HepG2 (cell line): ENCODE results near the gene CLIC4. TPM values are rescaled to one million over a fixed set of nuclear protein-coding genes. Genes with fewer than 3 reads are reported as not detected.

Experiments
- ASH2L ChIP-seq: fragments of 300-600, 200-600 bp; sonication (generic); IDR thresholded peaks from 2 replicates; pipeline ENCODE4 v1.7.0; 2017; ENCODE audit warnings: low read depth, mild to moderate bottlenecking, moderate library complexity, mixed read lengths, low read length; ENCODE audit not compliant: insufficient read length
- EHMT2 ChIP-seq: fragments of 200-600 bp; sonication (generic); IDR thresholded peaks from 2 replicates; pipeline ENCODE4 v1.7.0; 2017; ENCODE audit warnings: antibody characterized with exemption, low read depth, low read length, borderline replicate concordance
- GATAD1 ChIP-seq: IDR thresholded peaks from 2 replicates; pipeline ENCODE4 v1.6.1; 2016; ENCODE audit warnings: missing genetic modification reagents, missing compliant biosample characterization
- HHEX ChIP-seq: IDR thresholded peaks from 2 replicates; pipeline ENCODE4 v1.6.1; 2016; ENCODE audit warnings: control low read depth
- KMT2A ChIP-seq: sonication (generic); formaldehyde crosslinking; IDR thresholded peaks from 2 replicates; pipeline ENCODE4 v1.4.0; 2020; ENCODE audit warnings: missing genetic modification reagents
- MAFF ChIP-seq: IDR thresholded peaks from 2 replicates; pipeline ENCODE4 v1.6.1; 2011; ENCODE audit warnings: low read depth, low read length, improper control_type of control experiment
- SNRNP70 ChIP-seq: fragments of 200-400 bp; formaldehyde crosslinking; IDR thresholded peaks from 2 replicates; pipeline ENCODE4 v1.6.1; 2017; ENCODE audit warnings: mild to moderate bottlenecking, low read depth, low read length, moderate library complexity
- SRSF1 ChIP-seq: fragments of 200-400 bp; formaldehyde crosslinking; optimal IDR thresholded peaks from 2 replicates; pipeline ENCODE3; 2017; ENCODE audit warnings: mild to moderate bottlenecking, low read depth, low read length, moderate library complexity
- ZBTB7A ChIP-seq: sonication (generic); formaldehyde crosslinking; IDR thresholded peaks from 2 replicates; pipeline ENCODE4 v1.8.0; 2022; ENCODE audit warnings: mild to moderate bottlenecking, missing genetic modification reagents
- ZBTB8A ChIP-seq: sonication (generic); formaldehyde crosslinking; IDR thresholded peaks from 2 replicates; pipeline ENCODE4 v1.4.0; 2020; ENCODE audit warnings: mild to moderate bottlenecking, low read depth, missing genetic modification reagents, borderline replicate concordance
- ZKSCAN1 ChIP-seq: fragments of 150-350 bp; IDR thresholded peaks from 2 replicates; pipeline ENCODE4 v1.6.1; 2014; ENCODE audit warnings: low read length
- ZNF367 ChIP-seq: sonication (generic); formaldehyde crosslinking; IDR thresholded peaks from 2 replicates; pipeline ENCODE4 v1.4.0; 2020; ENCODE audit warnings: missing genetic modification reagents, borderline replicate concordance
- ZNF432 ChIP-seq: sonication (generic); formaldehyde crosslinking; IDR thresholded peaks from 2 replicates; pipeline ENCODE4 v1.5.0; 2020; ENCODE audit warnings: missing genetic modification reagents, mild to moderate bottlenecking, borderline replicate concordance
- ZNF441 ChIP-seq: sonication (generic); formaldehyde crosslinking; IDR thresholded peaks from 2 replicates; pipeline ENCODE4 v1.7.0; 2021; ENCODE audit warnings: missing genetic modification reagents, borderline replicate concordance
- ZNF644 ChIP-seq: IDR thresholded peaks from 2 replicates; pipeline ENCODE4 v1.6.1; 2016; ENCODE audit warnings: low read depth
- polyA plus RNA-seq, 8 experiments: library from polyadenylated mRNA; depleted of rRNA in 3 of 8; stranded (reverse) in 7 of 8; unstranded in 1 of 8; fragments of >200 nt; fragmentation: Illumina TruSeq in 4 of 8; extraction: Trizol in 4 of 8; gene quantifications; 2 replicates each; pipeline versions ENCODE4 v1.2.1 to v1.2.3, GENCODE V29; 2011 to 2016; ENCODE audit warnings: low read depth in 4 of 8, missing spikeins in 1 of 8, mixed read lengths in 1 of 8; ENCODE audit not compliant: insufficient read depth in 1 of 8
- total RNA-seq, 5 experiments: library from RNA; depleted of rRNA; stranded (reverse); fragments of >200 nt; fragmentation: Illumina TruSeq; extraction: Trizol; gene quantifications; 2 replicates each; pipeline ENCODE4 v1.2.3, GENCODE V29; 2016; ENCODE audit warnings: low read depth in 1 of 5
- TF ChIP-seq, protein P1 (sequence below): sonication (generic); formaldehyde crosslinking; IDR thresholded peaks from 2 replicates; pipeline ENCODE4 v1.5.0; 2020; ENCODE audit warnings: mild to moderate bottlenecking, missing genetic modification reagents
- TF ChIP-seq, protein P2 (sequence below): sonication (generic); formaldehyde crosslinking; IDR thresholded peaks from 2 replicates; pipeline ENCODE4 v1.4.0; 2020; ENCODE audit warnings: missing genetic modification reagents, borderline replicate concordance
- TF ChIP-seq, protein P3 (sequence below): sonication (generic); formaldehyde crosslinking; IDR thresholded peaks from 2 replicates; pipeline ENCODE4 v1.8.0; 2022; ENCODE audit warnings: mild to moderate bottlenecking, missing genetic modification reagents, moderate library complexity
- TF ChIP-seq, protein P4 (sequence below): IDR thresholded peaks from 2 replicates; pipeline ENCODE4 v1.6.1; 2016
- TF ChIP-seq, protein P5 (sequence below): sonication (generic); formaldehyde crosslinking; conservative IDR thresholded peaks from 2 replicates; pipeline ENCODE4 v1.4.0; 2020; ENCODE audit warnings: missing genetic modification reagents

Gene CLIC4
- total and polyA plus RNA-seq, 2 of the 13 experiments (the other 11 are each of a cell fraction or from before 2014, with no cell fraction given): 23.3 to 77.4 TPM

DNA sequence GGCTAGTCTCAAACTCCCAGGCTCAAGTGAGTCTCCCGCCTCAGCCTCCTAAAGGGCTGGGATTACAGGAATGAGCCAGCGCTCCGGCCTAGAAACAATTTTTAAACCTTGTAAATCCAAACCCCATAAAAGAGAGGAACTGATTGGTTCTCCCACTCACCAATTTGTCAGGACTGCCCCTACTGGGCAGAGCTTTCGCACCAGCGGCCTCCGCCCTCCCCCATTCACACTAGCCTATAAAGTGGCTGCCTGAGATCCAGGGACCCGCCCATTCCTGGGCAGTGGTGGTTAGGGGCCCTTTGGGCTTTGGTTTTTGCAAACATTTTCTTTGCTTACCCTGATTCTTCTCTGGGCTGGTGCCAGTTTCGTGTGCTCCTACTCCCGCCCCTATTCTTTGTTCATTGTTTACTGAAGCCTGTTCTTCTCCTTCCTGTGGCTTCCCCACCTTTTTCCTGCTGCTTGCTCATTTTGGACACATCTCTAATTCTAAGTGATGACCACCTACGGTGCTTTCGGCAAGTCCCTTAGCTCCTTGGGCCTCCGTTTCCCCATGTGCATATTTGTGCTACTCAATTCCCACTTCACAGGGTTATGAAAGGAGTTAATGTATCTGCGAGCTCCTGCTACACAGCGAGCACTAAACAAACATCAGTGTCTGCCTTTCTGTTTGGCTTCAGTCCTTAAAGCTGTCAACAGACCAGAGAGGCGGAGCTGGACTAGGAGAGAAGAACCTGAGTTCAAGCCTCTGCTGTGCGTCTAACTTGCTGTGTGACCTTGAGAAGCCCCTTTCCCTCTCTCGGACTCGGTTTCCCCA, 39.8 kb upstream of the CLIC4 start (continued):
- TF ChIP-seq KMT2A (CRISPR knock-in tag): no peak; the same call in 1 of the 2 replicates
- no peak for TF ChIP-seq MAFF
- TF ChIP-seq, protein P1, sequence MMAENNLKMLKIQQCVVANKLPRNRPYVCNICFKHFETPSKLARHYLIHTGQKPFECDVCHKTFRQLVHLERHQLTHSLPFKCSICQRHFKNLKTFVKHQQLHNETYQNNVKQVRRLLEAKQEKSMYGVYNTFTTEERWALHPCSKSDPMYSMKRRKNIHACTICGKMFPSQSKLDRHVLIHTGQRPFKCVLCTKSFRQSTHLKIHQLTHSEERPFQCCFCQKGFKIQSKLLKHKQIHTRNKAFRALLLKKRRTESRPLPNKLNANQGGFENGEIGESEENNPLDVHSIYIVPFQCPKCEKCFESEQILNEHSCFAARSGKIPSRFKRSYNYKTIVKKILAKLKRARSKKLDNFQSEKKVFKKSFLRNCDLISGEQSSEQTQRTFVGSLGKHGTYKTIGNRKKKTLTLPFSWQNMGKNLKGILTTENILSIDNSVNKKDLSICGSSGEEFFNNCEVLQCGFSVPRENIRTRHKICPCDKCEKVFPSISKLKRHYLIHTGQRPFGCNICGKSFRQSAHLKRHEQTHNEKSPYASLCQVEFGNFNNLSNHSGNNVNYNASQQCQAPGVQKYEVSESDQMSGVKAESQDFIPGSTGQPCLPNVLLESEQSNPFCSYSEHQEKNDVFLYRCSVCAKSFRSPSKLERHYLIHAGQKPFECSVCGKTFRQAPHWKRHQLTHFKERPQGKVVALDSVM (CRISPR knock-in tag): peak; percentile 93
- TF ChIP-seq SNRNP70: no peak
- TF ChIP-seq, protein P2, sequence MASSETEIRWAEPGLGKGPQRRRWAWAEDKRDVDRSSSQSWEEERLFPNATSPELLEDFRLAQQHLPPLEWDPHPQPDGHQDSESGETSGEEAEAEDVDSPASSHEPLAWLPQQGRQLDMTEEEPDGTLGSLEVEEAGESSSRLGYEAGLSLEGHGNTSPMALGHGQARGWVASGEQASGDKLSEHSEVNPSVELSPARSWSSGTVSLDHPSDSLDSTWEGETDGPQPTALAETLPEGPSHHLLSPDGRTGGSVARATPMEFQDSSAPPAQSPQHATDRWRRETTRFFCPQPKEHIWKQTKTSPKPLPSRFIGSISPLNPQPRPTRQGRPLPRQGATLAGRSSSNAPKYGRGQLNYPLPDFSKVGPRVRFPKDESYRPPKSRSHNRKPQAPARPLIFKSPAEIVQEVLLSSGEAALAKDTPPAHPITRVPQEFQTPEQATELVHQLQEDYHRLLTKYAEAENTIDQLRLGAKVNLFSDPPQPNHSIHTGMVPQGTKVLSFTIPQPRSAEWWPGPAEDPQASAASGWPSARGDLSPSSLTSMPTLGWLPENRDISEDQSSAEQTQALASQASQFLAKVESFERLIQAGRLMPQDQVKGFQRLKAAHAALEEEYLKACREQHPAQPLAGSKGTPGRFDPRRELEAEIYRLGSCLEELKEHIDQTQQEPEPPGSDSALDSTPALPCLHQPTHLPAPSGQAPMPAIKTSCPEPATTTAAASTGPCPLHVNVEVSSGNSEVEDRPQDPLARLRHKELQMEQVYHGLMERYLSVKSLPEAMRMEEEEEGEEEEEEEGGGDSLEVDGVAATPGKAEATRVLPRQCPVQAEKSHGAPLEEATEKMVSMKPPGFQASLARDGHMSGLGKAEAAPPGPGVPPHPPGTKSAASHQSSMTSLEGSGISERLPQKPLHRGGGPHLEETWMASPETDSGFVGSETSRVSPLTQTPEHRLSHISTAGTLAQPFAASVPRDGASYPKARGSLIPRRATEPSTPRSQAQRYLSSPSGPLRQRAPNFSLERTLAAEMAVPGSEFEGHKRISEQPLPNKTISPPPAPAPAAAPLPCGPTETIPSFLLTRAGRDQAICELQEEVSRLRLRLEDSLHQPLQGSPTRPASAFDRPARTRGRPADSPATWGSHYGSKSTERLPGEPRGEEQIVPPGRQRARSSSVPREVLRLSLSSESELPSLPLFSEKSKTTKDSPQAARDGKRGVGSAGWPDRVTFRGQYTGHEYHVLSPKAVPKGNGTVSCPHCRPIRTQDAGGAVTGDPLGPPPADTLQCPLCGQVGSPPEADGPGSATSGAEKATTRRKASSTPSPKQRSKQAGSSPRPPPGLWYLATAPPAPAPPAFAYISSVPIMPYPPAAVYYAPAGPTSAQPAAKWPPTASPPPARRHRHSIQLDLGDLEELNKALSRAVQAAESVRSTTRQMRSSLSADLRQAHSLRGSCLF (CRISPR knock-in tag): no peak
- no peak for TF ChIP-seq HHEX (CRISPR knock-in tag)
- no peak for TF ChIP-seq ZBTB8A (CRISPR knock-in tag)
- no peak for TF ChIP-seq ZNF432 (CRISPR knock-in tag)
- TF ChIP-seq SRSF1: no peak
- TF ChIP-seq ZNF367: no peak
- no peak for TF ChIP-seq GATAD1 (CRISPR knock-in tag)
- peak; percentile 65; the same call in 1 of the 2 replicates for TF ChIP-seq ZNF441 (CRISPR knock-in tag)
- peak; percentile 16; the same call in 1 of the 2 replicates for TF ChIP-seq ZKSCAN1
- peak; percentile 94 for TF ChIP-seq ASH2L
- TF ChIP-seq, protein P3, sequence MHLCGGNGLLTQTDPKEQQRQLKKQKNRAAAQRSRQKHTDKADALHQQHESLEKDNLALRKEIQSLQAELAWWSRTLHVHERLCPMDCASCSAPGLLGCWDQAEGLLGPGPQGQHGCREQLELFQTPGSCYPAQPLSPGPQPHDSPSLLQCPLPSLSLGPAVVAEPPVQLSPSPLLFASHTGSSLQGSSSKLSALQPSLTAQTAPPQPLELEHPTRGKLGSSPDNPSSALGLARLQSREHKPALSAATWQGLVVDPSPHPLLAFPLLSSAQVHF: no peak
- TF ChIP-seq, protein P4, sequence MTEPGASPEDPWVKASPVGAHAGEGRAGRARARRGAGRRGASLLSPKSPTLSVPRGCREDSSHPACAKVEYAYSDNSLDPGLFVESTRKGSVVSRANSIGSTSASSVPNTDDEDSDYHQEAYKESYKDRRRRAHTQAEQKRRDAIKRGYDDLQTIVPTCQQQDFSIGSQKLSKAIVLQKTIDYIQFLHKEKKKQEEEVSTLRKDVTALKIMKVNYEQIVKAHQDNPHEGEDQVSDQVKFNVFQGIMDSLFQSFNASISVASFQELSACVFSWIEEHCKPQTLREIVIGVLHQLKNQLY (CRISPR knock-in tag): 0 out of 2 replicates have a peak, but pooled peaks have one; percentile 17
- no peak for TF ChIP-seq ZNF644 (CRISPR knock-in tag)
- TF ChIP-seq ZBTB7A (CRISPR knock-in tag): no peak; the same call in 1 of the 2 replicates
- no peak for TF ChIP-seq EHMT2
- TF ChIP-seq, protein P5, sequence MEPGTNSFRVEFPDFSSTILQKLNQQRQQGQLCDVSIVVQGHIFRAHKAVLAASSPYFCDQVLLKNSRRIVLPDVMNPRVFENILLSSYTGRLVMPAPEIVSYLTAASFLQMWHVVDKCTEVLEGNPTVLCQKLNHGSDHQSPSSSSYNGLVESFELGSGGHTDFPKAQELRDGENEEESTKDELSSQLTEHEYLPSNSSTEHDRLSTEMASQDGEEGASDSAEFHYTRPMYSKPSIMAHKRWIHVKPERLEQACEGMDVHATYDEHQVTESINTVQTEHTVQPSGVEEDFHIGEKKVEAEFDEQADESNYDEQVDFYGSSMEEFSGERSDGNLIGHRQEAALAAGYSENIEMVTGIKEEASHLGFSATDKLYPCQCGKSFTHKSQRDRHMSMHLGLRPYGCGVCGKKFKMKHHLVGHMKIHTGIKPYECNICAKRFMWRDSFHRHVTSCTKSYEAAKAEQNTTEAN (CRISPR knock-in tag): peak; percentile 58; the same call in 1 of the 2 replicates
